Hepatocyte (in vitro differentiated cells): ENCODE data around the gene ZNF157.

Source experiments
- CTCF ChIP-seq: fragments of 200-600 bp; sonication (generic); IDR thresholded peaks from 2 replicates; pipeline ENCODE4 v1.5.1; 2016; ENCODE audit warnings: antibody characterized with exemption, mild to moderate bottlenecking; ENCODE audit not compliant: poor library complexity
- EZH2 ChIP-seq: fragments of 200-600 bp; sonication (generic); IDR thresholded peaks from 2 replicates; pipeline ENCODE4 v1.6.1; 2016; ENCODE audit warnings: antibody characterized with exemption, mild to moderate bottlenecking, borderline replicate concordance

GRCh38 chrX:47380268-47380667, 9.9 kb downstream of the ZNF157 start:
- TF ChIP-seq EZH2 = no peak
- no peak for TF ChIP-seq CTCF
